Left lobe of liver (tissue), 2 donors: Measurements from ENCODE around the gene STXBP1. TPM values are rescaled to one million over a fixed set of nuclear protein-coding genes. Genes with fewer than 3 reads are reported as not detected.
"Not testable (repeated sequence)": the region's sequence is repeated elsewhere in the genome, so short reads cannot be mapped to it uniquely, and the experiment has no call there.

Experiments used
- ATAC-seq: fragments of 200-7000 bp; cut with Tn5 transposase; one replicate; pipeline ENCODE4 v1.9.1; 2020; ENCODE audit warnings: mild to moderate bottlenecking, moderate library complexity
- DNase-seq: peaks from one replicate; pipeline ENCODE4 v3.0.0-alpha.2; 2020; ENCODE audit warnings: low spot score
- total RNA-seq: library from RNA; stranded (reverse); gene quantifications from one replicate; pipeline ENCODE4 v1.2.1, GENCODE V29; 2021
- donor health status: DM: no; HTN: no; CAD: no; lungs with moderate emphysema.
- donor health status: DM: no; HTN: yes; CAD: no.

STXBP1 gene
- total RNA-seq, 1 donor from 2014 or later, result 3.8 TPM

DNA sequence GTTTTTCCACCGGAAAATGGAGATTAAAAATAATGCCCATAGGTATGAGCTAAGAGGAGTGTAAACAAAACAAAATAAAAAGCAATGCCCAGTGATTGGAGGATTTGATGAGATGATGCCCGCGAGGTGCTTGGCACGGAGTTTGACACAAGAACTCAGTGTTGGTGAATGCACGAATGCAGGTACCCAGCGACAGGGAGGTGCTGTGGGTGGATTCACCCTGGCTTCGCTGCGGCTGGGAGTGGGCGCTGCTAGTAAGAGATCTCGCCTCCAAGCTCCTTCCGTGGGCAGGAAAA is 526 bp upstream of the STXBP1 start:
- ATAC-seq (no peak), DNase-seq (no peak)

DNA sequence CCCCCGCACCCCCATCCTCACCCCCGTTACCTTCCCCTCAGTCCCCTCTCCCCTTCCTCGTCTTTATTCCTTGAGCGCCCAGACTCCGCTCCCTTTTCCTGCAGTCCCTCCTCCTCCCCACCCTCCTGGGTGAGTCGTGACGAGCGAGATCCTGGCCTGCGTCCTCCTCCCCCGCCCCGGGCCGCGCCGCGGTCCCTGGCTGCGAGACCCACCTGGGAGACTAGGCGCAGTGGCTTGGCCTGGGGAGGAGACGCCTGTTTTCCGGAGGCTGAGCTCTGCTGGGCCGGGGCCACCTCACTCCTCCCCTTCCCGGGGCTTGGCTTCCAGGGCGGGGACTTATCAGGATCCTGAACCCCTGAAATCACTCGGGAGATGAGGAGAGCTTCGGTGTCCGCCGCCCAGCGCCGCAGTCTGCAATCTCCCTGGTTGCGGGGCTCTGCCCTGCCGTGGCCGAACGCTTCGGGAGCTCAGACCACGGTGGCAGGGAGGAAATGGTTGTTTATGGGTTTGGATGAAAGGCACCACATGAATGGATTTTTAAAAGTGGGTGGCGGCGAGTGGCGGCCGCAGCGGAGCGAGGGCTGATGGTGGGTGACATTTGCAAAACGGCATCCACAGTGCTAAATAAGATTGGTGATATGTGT is 984 bp downstream of the STXBP1 start:
- ATAC-seq (peak; percentile 21), DNase-seq (peak; percentile 58)

DNA sequence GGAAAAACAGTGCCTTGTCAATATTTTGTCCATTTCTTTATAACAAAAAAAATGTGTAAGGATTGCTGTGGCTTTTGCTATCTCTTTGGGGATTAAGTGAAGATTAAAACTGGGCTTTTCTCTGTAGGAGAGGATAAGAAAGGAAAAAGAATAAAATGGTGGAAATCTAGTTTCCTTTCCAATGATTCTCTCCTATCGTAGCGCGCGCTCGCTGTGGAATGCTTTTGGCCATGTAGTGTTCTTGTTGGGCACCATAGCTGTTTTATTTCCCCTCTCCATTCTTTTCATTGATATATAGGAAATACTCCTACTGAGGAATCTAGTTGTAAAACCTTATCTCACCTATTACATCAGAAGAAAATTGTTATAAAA is 1.5 kb downstream of the STXBP1 start:
- ATAC-seq (no peak), DNase-seq (no peak)

DNA sequence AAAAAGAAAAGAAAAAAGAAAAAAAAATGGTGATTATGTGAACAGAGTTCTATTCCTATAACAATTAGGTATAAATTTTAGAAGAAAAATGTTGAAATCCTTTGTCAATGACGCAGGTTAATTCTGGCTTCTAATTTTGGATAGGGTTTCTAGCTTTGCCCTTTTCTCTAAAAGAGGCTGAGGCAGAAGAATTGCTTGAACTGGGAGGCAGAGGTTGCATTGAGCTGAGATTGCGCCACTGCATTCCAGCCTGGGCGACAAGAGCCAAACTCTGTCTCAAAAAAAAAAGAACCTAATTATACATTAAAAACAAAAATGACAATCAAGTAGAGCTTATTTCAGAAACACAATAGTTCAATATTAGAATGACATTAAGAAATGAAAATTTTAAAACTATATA is 2.9 kb downstream of the STXBP1 start:
- no peak for ATAC-seq

DNA sequence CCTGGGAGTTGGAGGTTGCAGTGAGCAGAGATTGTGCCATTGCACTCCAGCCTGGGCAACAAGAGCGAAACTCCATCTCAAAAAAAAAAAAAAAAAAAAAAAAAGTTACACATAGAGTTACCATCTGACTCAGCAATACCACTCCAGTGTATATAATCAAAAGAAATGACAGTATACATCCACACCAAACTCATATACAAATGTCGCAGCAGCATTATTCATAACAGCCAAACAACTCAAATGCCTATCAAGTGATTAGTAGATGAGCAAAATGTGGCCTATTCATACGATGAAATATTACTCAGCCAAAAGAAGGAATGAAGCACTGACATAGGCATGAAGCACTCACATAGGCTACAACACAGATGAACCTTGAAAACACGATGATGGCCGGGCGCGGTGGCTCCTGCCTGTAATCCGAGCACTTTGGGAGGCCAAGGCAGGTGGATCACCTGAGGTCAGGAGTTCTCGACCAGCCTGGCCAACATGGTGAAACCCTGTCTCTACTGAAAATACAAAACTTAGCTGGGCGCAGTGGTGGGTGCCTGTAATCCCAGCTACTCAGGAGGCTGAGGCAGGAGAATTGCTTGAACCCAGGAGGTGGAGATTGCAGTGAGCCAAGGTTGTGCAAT is 9.4 kb downstream of the STXBP1 start:
- DNase-seq, ATAC-seq: not testable (repeated sequence)

More for the DNA sequence above, 2.9 kb downstream of the STXBP1 start:
- DNase-seq, result no peak

DNA sequence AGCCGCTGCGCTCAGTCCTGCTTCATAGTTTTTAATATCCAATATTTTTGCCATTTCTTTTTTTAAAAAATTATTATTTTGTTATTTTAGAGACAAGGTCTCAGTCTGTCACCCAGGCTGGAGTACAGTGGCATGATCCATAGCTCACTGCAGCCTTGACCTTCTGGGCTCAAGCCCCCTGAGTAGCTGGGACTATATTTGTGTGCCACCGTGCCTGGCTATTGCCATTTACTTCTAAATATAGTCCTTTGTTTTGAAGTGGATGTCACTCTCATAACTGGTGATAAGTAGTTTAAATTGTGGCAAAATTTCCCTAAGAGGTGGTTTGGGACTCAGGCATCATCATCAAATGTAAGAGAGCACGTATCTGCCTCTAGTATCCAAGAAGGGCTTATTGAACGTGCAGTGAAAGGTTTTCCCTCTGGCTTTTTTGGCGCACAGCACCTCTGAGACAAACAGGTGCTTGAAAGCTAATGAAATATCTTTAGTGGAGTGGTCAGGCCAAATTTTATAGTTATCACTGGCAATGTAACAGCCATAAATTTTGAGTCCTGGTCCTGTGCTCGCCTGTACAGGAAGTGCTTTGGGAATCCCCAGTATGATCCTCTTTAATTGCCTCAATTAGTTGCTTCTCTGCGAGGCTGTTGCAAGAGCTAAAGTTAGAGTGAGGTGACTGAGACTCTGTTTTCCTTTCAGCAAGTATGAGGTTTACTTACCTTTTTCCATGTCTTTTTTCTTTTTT is 14.8 kb downstream of the STXBP1 start:
- DNase-seq (no peak), ATAC-seq (no peak)

DNA sequence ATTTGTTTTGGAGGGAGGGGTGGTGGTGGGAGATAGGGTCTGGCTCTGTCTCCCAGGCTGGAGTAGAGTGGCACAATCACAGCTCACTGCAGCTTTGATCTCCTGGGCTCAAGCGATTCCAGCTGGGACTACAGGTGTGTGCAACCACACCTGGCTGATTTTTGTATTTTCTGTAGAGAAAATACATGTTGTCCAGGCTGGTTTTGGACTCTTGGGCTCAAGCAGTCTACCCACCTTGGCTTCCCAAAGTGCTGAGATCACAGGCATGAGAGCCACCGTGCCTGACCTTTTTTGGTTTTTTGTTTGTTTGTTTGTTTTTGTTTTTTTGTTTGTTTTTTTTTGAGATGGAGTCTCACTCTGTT is 15.4 kb downstream of the STXBP1 start:
- no peak for DNase-seq
- no peak for ATAC-seq

DNA sequence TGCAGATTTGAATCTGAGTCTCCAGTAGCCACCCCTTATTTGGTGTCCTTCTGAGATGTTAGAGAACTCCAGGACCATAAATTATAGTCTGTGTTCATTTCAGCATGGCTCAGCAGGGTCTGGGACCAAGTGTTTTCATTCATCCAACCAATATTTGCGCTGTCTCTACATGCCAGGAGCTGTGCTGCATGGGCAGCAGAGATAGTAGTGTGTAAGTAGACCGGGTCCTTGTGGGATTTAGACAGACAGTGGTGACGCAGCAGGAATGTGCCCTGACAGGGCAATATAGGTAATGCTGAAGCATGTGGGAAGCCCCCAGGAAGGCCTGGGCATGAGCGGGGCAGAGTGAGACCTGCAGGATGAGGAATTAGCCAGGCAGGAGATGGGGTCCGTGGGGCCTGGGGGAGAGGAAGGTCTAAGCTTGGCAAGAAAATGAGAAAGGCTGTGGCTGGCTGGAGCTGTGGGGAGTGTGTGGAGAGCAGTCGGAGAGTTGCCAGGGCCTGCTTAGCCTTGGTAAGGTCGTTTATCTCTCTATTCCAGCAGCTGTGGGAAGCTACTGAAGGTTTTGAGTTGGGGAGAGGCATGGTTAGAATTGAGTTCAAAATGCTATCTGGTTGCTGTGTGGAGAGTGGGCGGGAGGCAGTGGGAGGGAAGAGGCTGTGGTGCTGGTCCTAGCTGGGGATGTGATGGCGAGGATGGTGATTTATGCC is 16.8 kb downstream of the STXBP1 start:
- ATAC-seq, result no peak
- DNase-seq, result no peak

DNA sequence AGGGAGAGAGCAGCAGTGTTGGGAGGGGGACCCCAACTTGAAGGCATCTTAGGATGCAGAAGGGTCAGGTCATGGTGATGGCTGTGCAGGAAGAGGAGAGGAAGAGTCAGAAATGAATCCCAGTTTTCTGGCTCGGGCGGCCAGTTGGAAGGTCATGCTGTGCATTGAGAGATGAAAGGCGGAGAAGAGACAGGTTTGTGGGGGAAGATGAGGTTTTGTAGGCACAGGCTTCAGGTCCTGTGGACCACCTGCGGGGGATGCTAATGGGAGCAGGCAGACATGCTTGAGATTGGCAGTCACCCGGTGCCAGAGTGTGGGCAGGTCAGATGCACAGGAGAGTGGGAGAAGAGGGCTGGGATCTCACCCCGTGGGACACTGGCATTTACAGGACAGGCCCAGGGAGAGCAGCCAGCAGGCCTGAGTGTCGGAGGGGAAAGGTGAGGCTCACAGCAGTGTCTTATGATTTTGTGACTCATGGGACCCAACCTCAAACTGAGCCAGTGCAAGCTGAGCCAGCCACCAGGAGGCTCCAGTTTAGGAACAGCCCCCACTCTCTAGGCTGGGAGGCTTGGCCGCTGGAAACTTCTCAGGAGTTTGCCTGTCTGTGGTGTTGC is 17.5 kb downstream of the STXBP1 start:
- ATAC-seq (no peak), DNase-seq (no peak)

DNA sequence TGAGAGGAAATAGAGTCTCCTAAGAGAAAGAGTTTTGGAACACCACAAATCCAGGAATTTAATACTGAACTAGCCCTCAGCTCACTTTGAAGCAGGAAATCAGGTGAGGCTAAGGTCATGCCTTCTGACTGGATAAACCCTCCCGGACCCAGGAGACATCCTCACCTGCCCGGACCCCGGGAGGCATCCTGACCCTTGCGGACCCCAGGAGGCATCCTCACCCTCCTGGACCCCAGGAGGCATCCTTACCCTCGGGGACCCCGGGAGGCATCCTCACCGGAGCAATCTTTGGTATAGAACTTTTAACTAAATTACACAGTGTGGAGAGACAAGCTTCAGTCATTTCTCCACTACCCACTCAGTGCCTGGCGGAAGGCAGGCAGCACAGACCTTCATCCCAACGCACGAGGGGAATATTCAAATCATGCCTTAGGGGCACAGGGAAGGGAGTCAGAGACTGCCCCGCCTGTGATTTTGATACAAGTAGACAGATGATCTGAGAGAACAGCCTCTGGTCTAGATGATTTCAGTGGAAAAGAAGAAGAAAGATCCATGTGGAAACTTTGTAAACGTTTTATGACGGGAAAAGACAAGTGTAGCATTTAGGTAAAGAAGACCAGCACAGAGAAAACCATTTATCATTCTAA is 21.3 kb downstream of the STXBP1 start:
- DNase-seq, result no peak
- ATAC-seq, result no peak

DNA sequence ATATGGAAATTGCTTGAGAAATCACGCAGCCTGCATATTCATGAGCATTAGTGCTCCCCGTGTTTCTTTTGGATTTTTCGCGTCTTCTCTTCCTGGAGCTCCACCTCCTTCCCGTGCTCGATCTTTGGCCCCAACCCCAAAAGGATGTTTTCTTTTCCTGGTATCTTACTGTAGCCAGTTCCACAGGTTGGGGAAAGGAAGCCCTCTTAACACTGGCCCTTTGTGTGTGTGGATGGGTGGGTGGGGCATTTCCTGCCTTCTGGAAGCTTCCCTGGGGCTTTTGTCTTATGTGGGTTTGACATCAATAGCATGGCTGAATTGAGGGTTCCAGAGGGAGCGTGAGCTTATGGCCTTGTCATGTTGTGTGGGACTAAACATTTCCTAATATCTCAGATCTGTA is 21.9 kb downstream of the STXBP1 start:
- DNase-seq, result no peak
- ATAC-seq, result peak; percentile 53

DNA sequence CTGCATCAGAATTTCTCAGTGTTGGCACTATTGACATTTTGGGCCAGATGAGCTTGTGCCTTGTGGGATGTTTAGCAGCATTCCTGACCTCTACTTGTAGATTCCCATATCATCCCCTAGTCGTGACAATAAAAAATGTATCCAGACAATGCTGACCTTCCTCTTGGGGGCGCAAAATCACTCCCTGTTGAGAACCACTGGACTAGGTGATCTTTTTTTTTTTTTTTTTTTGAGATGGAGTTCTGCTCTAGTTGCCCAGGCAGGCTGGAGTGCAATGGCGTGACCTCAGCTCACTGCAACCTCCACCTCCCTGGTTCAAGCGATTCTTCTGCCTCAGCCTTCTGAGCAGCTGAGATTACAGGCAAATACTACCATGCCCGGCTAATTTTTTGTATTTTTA is 22.6 kb downstream of the STXBP1 start:
- ATAC-seq, result no peak

DNA sequence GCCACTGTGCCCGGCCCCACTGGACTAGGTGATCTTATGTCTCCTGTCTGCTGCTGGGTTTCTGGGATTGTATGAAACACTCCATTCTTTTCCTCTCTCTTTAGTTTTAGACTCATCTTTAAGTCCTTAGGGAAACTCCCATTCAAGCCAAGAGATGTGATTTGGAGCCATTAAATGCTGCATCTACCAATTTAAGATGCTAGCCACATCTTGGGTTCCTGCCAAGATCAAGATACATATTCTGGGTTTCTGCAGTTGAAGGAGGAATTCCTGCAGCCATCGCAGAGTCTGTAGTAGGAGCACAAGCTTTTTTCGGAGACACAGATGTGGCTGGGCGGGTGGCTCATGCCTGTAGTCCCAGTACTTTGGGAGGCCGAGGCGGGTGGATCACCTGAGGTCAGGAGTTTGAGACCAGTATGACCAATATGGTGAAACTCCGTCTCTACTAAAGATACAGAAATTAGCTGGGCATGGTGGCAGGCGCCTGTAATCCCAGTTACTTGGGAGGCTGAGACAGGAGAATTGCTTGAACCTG is 23.2 kb downstream of the STXBP1 start:
- ATAC-seq, result no peak
- no peak for DNase-seq

More for the DNA sequence above, 22.6 kb downstream of the STXBP1 start:
- no peak for DNase-seq

DNA sequence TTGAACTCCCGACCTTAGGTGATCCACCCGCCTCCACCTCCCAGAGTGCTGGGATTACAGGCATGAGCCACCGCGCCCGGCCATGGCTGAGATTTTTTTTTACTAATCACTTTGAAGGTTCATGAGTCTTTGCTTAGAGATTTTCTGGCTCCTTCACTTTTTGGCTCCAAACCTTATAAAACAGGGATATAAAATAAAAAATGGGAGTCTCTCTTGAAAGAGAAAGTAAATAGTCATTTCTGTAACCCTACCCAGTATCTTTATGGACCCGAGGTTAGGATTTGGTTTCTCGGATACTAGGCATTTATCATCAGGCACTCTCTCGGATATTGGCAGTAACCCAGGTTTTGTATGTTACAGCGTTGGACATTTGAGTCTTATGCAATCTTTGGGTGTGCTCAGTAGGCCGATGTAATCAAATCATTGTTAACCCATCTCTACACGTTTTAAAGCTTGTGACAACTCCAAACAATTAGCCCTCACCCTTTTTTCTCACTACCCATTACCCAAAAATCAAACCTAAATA is 25.3 kb downstream of the STXBP1 start:
- ATAC-seq (peak; percentile 77), DNase-seq (no peak)

DNA sequence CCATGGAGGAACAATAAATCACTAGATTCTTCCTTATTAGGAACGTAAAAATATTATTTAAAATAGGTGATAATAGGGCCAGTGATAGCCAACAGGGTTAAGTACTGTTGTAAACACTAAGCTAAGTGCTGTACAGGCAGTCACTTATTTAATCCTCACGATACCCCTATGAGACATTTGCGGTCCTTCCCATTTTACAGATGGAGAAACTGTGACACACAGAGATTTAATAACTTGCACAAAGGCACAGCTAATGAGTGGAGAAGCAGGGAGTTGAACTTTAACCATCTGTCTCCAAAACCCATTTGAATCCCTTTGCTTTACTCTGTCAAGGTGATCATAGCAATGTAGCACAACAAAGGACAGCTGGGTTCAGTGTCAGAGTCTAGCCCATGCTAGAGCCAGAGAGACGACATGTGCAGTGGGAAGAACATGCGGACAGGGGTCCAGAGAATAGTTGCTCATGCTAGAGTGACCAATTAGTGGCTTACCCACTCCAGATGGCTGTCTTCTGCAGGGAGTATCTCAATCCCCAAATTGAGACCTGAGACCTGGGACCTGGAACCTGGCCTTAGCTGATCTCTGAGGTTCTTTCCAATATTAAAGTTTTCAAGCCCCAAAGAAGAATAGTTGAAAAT is 28.9 kb downstream of the STXBP1 start:
- no peak for ATAC-seq
- no peak for DNase-seq

DNA sequence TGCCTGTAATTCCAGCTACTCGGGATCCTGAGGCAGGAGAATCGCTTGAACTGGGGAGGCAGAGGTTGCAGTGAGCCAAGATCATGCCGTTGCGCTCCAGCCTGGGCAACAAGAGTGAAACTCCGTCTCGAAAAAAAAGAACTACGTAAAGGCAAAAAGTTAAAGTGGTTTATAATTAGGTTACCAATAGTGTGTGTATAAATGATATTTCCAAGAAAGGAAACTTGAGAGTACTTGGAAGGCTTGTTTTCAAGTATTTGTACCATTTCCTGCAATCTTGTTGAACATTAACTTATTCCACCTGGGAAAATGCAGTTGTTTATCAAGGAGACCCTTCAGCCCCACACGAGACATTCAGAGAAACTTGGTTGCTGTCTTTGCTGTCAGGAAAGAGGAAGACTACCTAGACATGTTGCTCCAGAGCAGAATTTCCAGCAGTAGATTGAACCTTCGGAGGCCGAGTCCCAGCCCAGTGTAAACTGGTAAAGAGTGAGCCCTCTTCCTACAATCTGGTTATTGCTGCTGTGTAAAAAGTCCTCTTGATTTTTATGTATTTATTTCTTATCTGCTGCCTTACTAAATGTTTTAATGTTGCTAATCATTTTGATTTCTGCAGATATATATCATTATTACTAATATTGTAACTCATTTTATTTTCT is 30.1 kb downstream of the STXBP1 start:
- no peak for ATAC-seq
- DNase-seq, result no peak

DNA sequence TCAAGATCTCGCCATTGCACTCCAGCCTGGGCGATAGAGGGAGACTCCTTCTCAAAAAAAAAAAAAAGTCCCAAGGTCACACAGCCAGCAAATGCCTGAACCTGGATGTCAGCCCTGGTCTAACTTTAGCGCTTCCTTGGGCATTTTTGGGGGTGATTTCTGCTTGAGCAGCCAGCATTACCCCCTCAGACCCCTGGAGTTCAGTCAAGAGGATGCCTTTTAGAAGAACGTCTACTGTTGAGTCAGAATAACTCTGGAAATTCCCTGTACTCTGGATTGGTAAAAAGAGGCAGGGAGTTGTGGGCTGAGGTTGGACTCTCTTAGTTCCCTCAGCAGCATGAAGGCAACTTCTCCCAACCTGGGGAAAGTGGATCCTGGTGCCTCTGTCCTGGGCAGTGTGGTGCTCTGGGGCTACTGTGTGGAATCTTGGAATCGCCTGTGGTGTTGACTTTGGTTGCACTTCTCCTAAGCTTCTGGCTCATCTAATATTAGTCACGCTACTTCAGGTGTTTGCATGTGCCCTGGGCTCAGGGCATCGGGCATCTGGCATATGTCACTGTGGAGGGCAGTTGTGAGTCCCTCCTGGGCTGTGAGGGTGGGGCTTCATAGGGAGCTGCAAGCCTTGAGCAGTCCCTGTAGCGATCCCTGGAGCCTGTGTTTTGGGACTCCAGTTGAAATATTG is 32.2 kb downstream of the STXBP1 start:
- DNase-seq (no peak), ATAC-seq (no peak)

DNA sequence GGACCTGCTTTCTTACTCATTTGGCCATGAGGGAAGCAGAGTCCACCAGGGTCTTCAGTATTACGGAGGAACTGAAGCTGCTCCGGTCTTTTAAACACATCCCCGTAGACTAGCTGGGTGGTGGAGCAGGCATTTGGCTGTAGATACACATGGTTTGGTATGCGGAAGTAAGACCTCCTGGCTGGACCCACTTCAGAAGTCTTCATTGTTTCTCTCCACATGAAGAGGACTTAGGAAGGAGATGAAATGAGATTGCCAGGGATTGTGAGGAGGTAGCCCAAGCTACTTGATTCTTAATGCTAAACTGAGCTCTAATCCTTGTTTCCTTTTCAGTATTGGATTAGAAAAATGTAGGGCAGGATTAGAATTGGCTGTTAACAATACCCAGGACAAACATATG is 32.9 kb downstream of the STXBP1 start:
- no peak for ATAC-seq
- DNase-seq, result no peak

DNA sequence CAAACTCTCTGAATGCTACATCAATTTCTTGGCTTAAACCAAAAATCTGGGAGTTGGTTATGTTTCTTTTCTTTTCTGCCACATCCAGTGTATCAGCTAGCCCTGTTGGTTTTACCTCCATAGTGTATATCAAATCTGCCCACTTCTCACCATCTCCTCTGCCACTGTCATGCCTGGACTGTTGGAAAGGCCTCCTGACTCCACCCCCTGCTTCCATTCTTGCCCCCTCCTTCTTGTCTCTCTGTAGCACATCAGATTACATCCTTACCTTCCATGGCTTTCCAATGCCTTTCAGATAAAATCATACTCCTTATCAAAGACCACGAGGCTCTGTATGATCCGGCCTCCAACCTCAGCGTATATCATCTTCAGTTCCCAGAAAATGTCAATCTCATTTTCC is 35.4 kb downstream of the STXBP1 start:
- DNase-seq, result no peak
- no peak for ATAC-seq
